ENCODE results near the gene CHL1.

The CHL1 gene

GRCh38 chr3:288417-288816, 91.9 kb downstream of the CHL1 start:
- no peak for DNase-seq

- no peak for DNase-seq
These were observed 94.5 kb downstream of the CHL1 start for GRCh38 chr3:291028-291427.

GRCh38 chr3:291646-292436, 95.3 kb downstream of the CHL1 start:
- no peak for DNase-seq

- no peak for DNase-seq
These were observed 97.5 kb downstream of the CHL1 start for GRCh38 chr3:294096-294495.

DNA sequence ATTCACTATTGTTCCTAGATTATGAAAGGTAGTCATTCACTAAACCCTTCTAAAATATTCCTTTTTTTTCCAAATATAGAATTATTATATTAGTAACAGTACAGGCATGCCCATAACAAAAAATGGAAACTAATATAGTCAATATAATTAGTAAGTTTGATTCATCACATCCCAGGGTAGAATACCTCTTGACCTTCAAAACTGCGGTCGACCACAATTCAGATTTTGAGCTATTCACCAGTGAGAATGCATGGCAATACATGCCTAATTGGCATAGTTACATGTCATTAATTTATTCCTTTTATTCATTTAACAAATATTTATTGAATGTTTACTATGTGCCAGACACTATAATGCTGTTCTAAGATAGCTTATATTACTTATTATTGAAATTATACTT, 98.0 kb downstream of the CHL1 start:
- DNase-seq, result no peak

- no peak for DNase-seq
These were observed 98.6 kb downstream of the CHL1 start for GRCh38 chr3:295166-295565.

DNA sequence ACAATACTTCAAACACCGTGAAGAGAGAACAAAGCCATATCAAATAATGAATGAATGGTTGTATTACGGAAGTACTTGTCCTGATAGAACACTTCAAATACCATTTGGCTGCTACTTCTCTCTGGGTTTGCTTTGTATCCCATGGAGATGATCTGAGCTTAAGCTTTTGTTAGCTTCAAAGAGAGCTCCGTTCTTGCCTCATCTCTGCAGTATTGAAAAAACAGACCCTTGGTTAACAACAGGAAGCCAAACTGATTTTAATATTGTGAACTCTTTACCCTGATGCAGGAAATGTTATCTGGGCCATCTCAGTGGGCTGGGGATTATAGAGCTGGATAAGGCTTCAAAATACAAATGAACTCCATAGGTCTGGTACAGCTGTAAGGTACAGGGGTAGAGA, 101.0 kb downstream of the CHL1 start:
- no peak for DNase-seq

DNA sequence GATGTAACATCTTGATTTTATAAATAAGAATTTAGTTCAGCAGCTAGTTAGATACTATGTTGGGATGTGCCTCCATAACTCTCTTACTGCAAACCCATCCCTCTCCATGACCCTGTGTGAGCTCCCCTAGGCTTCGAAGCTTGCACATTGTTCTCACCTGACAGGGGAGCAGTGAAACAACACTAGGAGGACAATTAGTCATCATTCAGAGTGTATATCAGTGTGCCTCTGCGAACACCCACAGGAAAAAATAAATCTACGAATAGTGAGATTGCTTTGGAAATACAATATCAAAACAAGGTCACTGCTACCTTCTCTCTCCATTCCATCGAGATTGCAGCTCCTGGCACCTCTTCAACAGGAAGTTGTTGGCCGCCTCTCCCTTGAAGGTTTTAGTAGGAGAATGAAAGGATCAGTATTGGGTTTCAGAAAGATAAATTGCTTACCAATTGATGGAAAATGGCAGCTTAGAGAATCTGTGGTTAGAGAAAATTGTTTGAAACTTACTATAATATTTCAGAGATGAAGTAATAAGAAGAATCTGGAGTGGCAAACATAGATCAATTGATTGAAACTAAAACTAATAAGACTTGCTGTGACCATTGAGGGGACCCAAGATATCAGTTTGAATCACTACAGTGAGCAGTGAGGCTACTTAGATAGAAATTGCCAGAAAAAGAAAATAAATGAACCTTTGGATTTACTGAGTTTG, 103.2 kb downstream of the CHL1 start:
- DNase-seq, result no peak

- DNase-seq, result no peak
These were observed 110.6 kb downstream of the CHL1 start for GRCh38 chr3:307182-307581.

DNA sequence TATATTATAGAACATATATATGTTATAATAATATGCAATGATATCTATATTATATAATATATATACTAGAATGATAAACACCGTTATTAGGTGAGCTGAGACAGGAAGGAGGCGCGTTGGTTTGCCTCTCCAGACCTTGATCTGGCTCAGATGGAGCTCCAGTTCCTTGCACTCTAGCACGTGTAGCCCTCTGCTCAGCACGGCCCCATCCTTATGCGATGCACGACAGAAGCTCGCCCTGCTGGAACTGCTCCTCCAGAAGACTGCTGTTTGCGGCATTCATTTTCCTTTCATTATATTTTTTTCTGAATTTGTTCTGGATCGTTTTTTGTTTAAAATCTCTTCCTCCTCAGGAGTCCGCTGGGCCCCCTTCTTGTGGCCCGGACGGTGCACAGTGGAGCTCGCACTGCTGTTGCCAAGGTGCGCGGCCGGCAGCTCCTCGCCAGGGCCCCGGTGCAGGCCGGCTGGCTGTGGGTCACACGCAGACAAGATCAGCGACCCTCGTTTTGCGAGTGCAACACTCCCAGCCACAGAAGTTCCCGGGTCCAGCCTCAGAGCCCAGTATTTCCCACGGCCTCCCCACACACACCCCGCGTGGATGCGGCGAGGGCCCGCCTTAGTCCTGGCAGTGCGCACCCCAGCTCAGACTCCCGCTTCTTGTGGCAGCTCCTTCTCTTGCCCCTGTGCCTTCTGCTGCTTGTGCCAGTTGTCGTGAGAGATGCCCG, 112.2 kb downstream of the CHL1 start:
- no peak for DNase-seq

DNA sequence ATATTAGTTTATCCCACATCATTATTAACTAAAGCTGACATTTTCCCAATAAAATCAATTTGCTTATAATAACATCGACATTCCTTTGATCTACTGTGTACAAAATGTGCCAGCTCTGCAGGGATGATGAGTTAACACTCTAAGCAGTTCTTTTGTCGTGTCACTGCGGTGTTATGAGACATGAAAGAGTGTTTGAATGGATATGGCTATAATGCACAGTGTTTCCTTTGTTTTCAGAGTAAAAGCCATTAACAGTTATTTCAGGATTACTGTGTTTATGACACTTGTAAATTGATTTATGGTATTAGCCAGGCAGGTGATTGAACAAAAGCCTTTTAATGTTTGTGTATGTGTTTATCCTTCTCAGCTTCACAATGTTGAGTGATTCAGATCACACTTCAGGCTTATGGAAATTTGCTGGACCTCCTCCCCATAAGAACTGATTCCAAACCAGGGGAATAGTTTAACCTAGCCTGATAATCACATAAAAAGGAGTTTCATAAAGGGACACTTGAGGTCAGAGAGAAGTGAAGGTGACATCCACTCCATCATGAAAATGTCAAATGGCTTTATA, 115.7 kb downstream of the CHL1 start:
- no peak for DNase-seq

DNA sequence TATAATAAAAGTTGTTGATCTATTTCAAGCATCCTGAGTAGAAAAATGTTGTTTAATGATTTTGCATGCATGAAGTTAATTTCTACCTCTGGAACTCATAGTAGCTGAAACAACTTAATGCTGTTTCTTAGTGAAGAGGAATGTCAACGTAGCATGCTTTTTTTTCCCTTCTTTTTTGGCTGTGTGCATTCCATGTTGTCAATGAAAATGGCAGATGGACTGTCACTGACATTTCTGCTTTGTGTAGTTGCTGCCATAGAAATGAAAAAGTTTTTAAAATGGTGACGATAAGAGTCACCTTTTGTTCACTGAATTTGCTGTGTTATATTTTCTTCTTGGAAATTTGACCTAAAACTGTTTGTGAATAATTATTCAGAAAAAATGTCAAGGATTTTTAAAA, 116.3 kb downstream of the CHL1 start:
- no peak for DNase-seq

DNA sequence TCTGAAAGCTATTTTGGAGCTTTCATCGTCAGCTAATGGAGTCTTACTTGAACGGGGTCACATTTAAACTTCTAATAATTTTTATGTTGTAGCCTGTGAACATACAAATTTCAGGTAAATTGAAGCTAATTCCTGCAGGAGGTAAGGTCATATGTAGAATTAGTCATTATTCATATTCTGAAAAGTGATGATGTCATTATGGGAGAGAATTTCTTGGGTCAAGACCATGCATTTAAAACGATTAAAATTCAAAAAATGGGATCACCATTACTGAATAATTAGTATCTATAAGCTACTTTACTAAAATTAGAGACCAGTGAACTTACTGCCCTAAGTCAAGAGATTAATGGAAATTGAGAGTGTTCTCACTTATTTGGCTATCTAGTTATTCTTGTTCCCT, 120.4 kb downstream of the CHL1 start:
- no peak for DNase-seq

DNA sequence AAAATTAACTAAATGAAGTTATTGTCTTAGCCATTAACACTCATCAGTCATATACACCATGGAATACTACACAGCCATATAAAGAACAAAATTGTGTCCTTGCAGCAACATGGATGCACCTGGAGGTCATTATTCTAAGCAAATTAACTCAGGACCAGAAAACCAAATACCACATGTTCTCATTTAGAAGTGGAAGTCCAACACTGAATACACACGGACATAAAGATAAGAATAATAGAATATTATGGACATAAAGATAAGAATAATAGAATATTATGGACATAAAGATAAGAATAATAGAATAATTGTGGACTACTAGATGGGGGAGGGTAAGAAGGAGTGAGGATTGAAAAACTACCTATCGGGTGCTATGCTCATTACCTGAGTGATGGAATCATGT, 122.3 kb downstream of the CHL1 start:
- DNase-seq, result no peak

DNA sequence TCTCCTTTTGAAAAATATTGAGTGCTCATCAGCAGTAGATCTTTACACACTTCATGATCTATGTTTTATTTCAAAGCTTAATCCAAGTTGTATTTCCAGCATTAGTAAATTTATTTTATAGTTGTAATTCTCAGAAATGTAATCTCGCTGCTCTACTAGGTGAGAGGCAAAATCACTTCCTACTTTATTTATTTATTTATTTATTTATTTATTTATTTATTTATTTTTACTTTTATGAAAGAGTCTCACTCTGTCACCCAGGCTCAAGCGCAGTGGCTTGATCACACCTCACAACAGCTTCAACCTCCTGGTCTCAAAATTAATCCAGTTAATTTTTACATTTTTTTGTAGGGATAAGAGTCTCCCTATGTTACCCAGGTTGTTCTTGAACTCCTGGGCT, 127.9 kb downstream of the CHL1 start:
- no peak for DNase-seq

- DNase-seq, result no peak
These were observed 128.9 kb downstream of the CHL1 start for GRCh38 chr3:325495-325894.

DNA sequence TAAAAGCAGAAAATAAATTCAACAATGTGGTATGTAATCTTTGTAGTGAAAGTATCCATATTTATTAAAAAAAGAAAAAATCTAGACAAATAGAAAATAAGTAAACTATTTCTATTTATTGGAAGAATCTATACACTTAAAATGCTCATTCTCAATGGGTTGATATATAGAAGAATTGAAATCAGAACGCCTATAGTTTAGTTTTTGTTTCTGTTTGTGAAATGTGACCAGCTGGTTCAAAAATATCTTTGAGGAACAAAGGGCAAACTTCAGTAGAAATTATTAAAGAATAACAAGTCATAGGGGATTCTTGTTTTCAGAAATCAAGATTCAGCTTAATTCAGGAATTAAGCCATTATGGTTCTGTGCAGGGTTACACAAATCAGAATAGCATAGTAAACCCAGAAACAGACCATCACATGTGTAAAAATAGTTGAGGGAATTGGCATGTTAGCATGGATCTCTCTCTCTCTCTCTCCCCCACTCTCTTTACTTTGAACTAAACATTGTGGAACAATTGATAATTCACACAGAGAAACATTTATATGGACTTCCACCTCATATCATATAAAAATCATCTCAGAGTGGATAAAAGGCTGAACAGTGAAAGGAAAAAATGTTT, 134.0 kb downstream of the CHL1 start:
- DNase-seq, result no peak

DNA sequence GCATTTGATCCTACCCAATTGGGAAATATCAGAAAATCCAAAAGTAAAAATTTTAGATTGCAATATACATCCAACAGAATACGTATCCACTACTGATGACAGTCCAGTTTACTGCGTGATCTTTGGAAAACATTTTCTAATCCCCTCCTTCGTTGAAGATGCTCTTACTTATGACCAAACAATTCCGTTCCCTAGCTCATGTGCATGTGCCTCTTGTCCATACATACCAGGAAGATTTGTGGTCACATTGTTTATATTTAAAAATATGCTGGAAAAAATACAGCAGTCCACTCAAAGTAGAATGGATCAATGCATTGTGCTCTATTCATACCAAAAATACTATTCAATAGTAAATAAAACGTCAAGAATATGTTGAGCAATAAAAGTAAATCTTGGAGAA, 135.3 kb downstream of the CHL1 start:
- DNase-seq, result no peak

- DNase-seq, result no peak
These were observed 136.1 kb downstream of the CHL1 start for GRCh38 chr3:332701-333100.

DNA sequence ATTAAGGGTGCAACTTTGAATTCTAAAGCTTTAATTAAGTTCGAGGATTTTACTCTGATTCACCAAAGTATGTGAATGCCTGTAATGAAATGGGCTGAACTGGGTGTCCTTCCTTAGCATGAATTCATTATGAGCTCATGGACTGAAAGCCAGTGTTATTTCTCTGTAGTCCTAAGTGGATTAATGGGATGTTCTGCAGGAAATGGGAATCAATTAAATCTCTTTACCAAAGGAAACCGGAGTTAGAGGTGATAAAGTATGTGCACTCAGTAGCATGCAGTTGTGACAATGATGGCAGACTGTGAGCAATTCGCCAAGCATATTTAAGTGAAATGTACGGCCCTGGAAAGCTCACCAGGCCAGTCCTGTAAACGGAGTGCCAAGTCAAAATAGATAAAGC, 138.7 kb downstream of the CHL1 start:
- DNase-seq, result no peak

DNA sequence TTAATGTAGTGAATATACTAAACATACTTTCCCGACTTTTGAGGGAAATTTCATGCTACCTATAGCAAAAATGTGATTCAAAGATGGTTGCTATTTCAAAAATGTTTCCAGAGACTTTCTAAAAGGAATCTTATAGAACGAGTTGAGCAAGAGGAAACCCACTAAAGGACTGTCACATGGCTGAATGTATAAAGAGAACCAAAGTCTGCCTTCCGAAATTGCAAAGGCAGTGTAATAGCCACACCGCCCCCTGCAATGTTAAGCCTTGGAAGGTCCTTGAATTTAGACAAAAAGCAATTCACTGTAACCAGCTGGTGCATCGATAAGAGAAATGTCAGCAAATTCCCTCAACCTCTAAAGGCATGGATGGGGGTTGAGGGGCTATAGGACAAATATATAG, 142.8 kb downstream of the CHL1 start:
- no peak for DNase-seq

DNA sequence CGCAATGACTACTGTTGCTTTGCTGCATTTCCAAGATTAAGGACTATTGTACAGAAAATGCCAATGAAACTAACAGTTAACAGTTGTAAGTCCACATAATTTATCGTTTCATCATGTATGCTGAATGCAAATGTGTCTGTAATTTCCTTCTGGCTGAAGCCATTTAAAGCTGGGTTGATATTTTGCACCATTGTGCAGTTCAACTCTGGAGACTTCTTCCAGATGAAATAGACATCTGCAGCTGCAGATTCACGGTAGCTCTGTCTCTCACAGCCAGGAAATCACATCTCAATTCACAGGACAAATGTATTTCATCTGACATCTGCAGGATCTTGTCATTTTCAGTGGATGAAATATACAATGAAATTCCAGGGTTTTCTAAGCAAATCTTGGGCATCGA, 145.4 kb downstream of the CHL1 start:
- no peak for DNase-seq

DNA sequence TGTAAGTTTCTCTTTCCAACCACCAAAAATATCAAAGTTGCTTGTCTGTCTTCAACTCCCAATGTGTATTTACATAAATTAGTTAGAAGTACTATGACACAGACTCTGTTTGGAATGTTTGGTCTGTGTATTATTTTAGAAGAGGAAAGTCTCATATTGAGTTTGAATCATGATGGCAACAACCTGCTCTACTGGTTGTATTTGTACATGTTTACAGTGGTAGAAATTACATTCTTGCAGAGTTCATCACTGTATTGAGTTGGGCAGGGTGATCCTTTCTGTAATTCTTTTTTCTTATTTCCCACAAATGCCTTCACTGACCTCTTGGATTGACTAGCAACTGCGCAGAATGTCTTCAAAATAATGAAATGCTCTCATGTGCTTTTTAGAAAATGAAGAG, 149.6 kb downstream of the CHL1 start:
- DNase-seq, result no peak
